WI38 (cell line): ENCODE data around the gene ZNF423.

Source experiments
- H3K4me3 ChIP-seq: 2 replicates; pipeline ENCODE4 v1.5.1; 2011; ENCODE audit warnings: low read depth, mild to moderate bottlenecking, control low read depth, low read length
- CTCF ChIP-seq: IDR thresholded peaks from 2 replicates; pipeline ENCODE4 v1.5.1; 2012; ENCODE audit warnings: low read depth, mild to moderate bottlenecking, control low read depth, low read length

ZNF423 gene

DNA sequence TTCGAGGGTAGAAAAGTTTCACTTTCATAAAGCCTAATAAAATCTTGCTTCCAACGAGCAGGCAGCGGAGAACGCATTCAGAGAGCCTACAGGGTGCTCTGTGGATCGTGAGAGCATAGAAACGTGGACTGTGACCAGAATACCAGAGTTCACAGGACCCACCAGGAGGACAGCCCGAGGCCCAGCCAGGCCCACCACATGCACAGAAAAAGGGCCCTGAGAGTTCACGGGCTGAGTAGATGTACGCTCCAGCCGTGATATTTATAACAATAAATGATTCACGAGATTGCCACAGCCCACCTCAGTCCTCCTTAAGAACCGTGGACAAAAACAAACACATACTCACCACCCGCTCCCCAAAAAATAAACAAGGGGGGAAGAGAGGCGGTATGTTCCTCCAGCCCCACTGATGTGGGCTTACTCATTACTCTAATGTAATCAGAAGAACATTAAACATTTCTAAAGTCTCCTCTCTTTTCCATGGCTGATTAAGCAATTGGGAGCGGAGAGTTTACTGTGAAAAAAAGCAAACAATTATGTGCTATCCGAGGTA lies 275.1 kb downstream of the ZNF423 start:
- TF ChIP-seq CTCF = no peak
- no peak overlapping the region for H3K4me3 ChIP-seq

GRCh38 chr16:49578435-49579024 lies 277.4 kb downstream of the ZNF423 start:
- H3K4me3 ChIP-seq = no peak overlapping the region
- no peak for TF ChIP-seq CTCF

DNA sequence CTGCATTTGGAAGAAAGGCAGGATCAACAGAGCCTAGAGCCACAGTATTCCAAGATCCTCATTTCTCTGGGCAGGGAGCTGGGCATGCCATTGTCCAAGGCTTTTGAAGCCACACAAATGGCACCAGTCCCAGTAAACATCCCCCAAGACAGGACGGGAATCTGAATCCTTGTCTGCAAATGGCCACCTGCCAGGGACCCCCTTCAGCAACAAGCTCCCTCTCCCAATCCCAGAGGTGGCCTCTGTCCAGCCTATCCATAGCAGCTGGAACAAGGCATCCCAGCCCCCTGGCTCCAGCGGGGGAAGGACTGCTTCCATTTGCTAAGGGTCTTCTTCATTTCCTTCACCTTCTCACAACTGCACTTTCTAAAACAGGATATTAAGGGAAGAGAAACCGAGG lies 277.9 kb downstream of the ZNF423 start:
- no peak overlapping the region for H3K4me3 ChIP-seq
- no peak for TF ChIP-seq CTCF

DNA sequence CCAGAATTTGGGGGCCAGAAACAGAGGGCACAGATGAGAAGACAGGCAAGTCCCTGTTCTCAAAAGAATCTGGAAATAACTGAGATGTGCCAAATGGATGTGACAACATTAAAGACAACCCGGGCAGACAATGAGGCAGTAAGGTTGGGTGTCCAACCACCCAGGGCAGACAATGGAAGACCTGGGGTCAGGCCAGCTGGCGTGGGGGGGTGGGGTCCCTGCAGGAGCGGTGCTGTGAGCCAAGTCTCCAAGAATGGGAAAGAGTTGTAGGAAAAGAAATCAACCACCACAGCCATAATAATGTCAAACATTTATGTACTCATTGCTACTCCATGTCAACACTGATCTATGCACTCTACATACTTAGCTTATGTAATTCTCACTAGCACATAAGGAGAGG lies 279.0 kb downstream of the ZNF423 start:
- no peak overlapping the region for H3K4me3 ChIP-seq
- no peak for TF ChIP-seq CTCF

- no peak overlapping the region for H3K4me3 ChIP-seq
- TF ChIP-seq CTCF = no peak
Measured at GRCh38 chr16:49576173-49576494, 279.8 kb downstream of the ZNF423 start.

- H3K4me3 ChIP-seq = no peak overlapping the region
- TF ChIP-seq CTCF = no peak
Measured at GRCh38 chr16:49575346-49576172, 280.4 kb downstream of the ZNF423 start.

DNA sequence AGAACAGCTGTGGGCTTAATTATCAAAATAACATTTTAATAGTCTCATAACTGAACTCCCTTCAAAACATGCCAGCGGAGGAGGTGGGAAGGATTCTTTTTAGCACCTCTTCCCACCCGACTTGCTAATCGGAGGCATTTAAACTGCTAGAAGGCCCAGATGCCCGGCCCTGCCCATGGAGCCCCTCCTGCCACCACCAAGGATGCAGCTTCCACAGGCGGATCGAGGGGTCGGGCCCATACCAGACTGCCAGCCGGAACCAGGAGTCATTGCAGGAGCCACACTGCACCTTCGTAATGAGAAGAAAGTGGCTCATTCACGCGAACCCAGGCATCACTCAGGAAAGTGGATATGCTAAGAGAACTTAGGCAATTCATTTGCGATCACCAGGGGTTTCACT lies 281.1 kb downstream of the ZNF423 start:
- no peak overlapping the region for H3K4me3 ChIP-seq
- TF ChIP-seq CTCF = no peak
